Measurements from ENCODE around the gene PDE6B.

GRCh38 chr4:636628-637159 is 11.3 kb downstream of the PDE6B start:
- TF ChIP-seq NANOG (IDR thresholded peaks at IDR 0.05; ENCODE audit: borderline replicate concordance) (no peak), REST (IDR thresholded peaks at IDR 0.05; ENCODE audit: unreplicated experiment) (no peak), ZNF331 (CRISPR knock-in tag; IDR thresholded peaks at IDR 0.05; ENCODE audit: low read depth) (no peak), POLR2AphosphoS5 (IDR thresholded peaks at IDR 0.05; ENCODE audit: low read depth) (no peak), CREB1 (CRISPR knock-in tag; IDR thresholded peaks at IDR 0.05; ENCODE audit: low read depth) (no peak), EZH2 (IDR thresholded peaks at IDR 0.05; ENCODE audit: low read depth, unreplicated experiment) (no peak), ETS1 (IDR thresholded peaks at IDR 0.05) (no peak), JUNB (IDR thresholded peaks at IDR 0.05; ENCODE audit: unreplicated experiment) (no peak), ZNF114 (CRISPR knock-in tag; IDR thresholded peaks at IDR 0.05) (no peak), STAT1 (IDR thresholded peaks at IDR 0.05; ENCODE audit: unreplicated experiment) (no peak), EZH2phosphoT487 (IDR thresholded peaks at IDR 0.05; ENCODE audit: unreplicated experiment) (no peak)
- TF ChIP-seq, protein P1, sequence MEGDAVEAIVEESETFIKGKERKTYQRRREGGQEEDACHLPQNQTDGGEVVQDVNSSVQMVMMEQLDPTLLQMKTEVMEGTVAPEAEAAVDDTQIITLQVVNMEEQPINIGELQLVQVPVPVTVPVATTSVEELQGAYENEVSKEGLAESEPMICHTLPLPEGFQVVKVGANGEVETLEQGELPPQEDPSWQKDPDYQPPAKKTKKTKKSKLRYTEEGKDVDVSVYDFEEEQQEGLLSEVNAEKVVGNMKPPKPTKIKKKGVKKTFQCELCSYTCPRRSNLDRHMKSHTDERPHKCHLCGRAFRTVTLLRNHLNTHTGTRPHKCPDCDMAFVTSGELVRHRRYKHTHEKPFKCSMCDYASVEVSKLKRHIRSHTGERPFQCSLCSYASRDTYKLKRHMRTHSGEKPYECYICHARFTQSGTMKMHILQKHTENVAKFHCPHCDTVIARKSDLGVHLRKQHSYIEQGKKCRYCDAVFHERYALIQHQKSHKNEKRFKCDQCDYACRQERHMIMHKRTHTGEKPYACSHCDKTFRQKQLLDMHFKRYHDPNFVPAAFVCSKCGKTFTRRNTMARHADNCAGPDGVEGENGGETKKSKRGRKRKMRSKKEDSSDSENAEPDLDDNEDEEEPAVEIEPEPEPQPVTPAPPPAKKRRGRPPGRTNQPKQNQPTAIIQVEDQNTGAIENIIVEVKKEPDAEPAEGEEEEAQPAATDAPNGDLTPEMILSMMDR (conservative IDR thresholded peaks at IDR 0.05; ENCODE audit: low read depth in 2 of 2): no peak

Data from GM23338 (cell line).